ENCODE measurements around the gene RNLS.
"Not testable (repeated sequence)": the region's sequence is repeated elsewhere in the genome, so short reads cannot be mapped to it uniquely, and the experiment has no call there.

Gene RNLS

DNA sequence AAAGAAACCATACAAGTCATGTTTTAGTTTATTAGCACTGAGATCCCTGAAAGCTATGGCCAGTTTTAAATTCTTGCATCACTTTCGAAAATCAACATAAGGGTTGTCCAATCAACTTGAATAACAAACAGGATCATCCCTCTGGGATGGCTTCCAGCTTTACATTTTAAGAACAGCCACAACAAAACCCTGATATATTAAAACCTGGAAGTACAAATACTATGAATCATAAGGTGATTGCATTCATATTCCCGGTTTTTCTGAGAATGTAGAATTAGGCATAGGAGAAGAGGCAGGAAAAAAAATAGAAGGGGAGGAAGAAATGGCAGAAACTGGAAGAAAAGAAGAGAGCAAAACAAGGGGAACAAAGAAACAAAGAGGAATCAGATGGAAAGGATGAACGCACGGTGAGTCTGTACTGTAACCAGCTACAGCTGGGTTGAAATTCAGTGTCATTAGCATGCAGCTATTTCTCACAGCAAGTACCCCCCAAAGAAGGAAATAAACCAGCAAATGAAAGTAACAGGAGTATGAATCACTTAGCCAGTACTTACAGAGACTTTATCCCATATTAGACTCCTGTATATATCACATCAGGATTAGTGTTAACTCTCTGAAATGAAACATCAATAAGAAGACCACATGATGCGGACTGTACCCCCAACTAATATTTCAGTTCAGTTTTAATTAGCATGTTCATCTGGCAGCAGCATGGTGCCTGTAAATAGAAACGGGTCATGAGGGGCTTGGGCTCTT is 301.3 kb downstream of the RNLS start:
- no peaks in the 10 kb centered on the region for H4K20me1 ChIP-seq (ENCODE audit: insufficient read depth, low read length)

DNA sequence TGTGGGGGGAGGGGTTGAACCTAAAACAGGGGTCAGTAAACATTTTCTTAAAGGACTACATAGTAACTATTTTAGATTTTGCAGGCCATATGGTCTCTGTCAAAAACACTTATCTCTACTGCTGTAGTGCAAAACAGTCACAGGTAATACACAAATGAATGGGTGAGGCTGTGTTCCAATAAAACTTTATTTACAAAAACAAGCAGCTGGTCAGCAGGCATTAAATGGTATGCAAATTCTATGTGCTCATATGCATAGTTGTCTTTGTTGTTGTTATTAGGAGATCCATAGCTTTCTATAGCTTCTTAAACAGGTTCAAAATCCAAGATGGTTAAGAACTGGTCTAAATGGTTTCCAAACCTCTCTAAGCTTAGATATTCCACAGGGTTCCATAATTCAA is 302.6 kb downstream of the RNLS start:
- Histone ChIP-seq H3K4me1 (ENCODE audit: insufficient read depth, low read length, severe bottlenecking) (no peaks in the 10 kb centered on the region), H3K4me2 (ENCODE audit: low read length) (no peak overlapping the region), H3K9me2 (ENCODE audit: low read depth, low read length) (no peaks in the 10 kb centered on the region), H3K4me3 (ENCODE audit: low read depth, low read length, poor library complexity, severe bottlenecking) (no peak overlapping the region), H2AFZ (ENCODE audit: low read length) (no peak overlapping the region), H4K20me1 (ENCODE audit: insufficient read depth, low read length) (no peaks in the 10 kb centered on the region), H3K27ac (ENCODE audit: low read depth, low read length, poor library complexity, severe bottlenecking) (no peak overlapping the region), H3K27me3 (ENCODE audit: insufficient read depth, low read length) (no peaks in the 10 kb centered on the region), H3K9ac (ENCODE audit: low read length) (no peak overlapping the region), H3K9me3 (ENCODE audit: low read length) (no peaks in the 10 kb centered on the region), H3F3A (ENCODE audit: insufficient read depth, low read length) (no peaks in the 10 kb centered on the region), H3K79me2 (ENCODE audit: insufficient read depth, low read length) (no peaks in the 10 kb centered on the region), H3K36me3 (ENCODE audit: insufficient read depth, low read length) (peaks cover 50% of the 10 kb centered on the region)
- TF ChIP-seq, protein P1, sequence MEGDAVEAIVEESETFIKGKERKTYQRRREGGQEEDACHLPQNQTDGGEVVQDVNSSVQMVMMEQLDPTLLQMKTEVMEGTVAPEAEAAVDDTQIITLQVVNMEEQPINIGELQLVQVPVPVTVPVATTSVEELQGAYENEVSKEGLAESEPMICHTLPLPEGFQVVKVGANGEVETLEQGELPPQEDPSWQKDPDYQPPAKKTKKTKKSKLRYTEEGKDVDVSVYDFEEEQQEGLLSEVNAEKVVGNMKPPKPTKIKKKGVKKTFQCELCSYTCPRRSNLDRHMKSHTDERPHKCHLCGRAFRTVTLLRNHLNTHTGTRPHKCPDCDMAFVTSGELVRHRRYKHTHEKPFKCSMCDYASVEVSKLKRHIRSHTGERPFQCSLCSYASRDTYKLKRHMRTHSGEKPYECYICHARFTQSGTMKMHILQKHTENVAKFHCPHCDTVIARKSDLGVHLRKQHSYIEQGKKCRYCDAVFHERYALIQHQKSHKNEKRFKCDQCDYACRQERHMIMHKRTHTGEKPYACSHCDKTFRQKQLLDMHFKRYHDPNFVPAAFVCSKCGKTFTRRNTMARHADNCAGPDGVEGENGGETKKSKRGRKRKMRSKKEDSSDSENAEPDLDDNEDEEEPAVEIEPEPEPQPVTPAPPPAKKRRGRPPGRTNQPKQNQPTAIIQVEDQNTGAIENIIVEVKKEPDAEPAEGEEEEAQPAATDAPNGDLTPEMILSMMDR (IDR thresholded peaks at IDR 0.05; ENCODE audit: low read length), result no peak
- no peak for TF ChIP-seq EZH2 (IDR thresholded peaks at IDR 0.05; ENCODE audit: borderline replicate concordance, low read length)

More for the DNA sequence above, 301.3 kb downstream of the RNLS start:
- Histone ChIP-seq H3K4me3 (ENCODE audit: low read depth, low read length, poor library complexity, severe bottlenecking) (no peak overlapping the region), H3K79me2 (ENCODE audit: insufficient read depth, low read length) (no peaks in the 10 kb centered on the region), H2AFZ (ENCODE audit: low read length) (no peak overlapping the region), H3K4me1 (ENCODE audit: insufficient read depth, low read length, severe bottlenecking) (no peaks in the 10 kb centered on the region), H3K9ac (ENCODE audit: low read length) (no peak overlapping the region), H3K27ac (ENCODE audit: low read depth, low read length, poor library complexity, severe bottlenecking) (no peak overlapping the region), H3K27me3 (ENCODE audit: insufficient read depth, low read length) (no peaks in the 10 kb centered on the region), H3K9me2 (ENCODE audit: low read depth, low read length) (no peaks in the 10 kb centered on the region), H3K9me3 (ENCODE audit: low read length) (no peaks in the 10 kb centered on the region), H3F3A (ENCODE audit: insufficient read depth, low read length) (no peaks in the 10 kb centered on the region), H3K36me3 (ENCODE audit: insufficient read depth, low read length) (peaks cover 42% of the 10 kb centered on the region), H3K4me2 (ENCODE audit: low read length) (no peak overlapping the region)
- TF ChIP-seq, protein P1 (IDR thresholded peaks at IDR 0.05; ENCODE audit: low read length), result no peak
- no peak for TF ChIP-seq EZH2 (IDR thresholded peaks at IDR 0.05; ENCODE audit: borderline replicate concordance, low read length)

DNA sequence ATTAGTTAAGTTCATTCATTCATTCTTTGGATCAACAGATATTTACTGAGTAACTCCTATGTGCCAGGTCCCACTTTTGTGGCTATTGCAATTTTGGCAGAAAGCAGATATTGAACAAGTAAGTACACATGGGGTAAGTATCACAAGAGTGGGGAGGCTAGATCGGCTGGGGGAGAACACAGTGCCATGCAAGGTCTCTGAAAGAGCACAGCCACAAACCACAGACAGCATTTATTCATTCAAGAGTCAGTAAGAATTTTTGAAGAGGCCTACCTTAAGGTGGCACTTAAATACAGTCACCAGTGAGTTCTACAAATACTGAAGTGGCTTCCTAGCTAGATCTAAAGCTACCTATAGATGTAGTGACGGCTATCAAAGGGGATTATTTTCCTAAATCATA is 304.2 kb downstream of the RNLS start:
- Histone ChIP-seq H3K4me1 (ENCODE audit: insufficient read depth, low read length, severe bottlenecking) (no peaks in the 10 kb centered on the region), H3F3A (ENCODE audit: insufficient read depth, low read length) (no peaks in the 10 kb centered on the region), H3K27me3 (ENCODE audit: insufficient read depth, low read length) (no peaks in the 10 kb centered on the region), H3K9me2 (ENCODE audit: low read depth, low read length) (no peaks in the 10 kb centered on the region), H3K79me2 (ENCODE audit: insufficient read depth, low read length) (no peaks in the 10 kb centered on the region), H3K27ac (ENCODE audit: low read depth, low read length, poor library complexity, severe bottlenecking) (no peak overlapping the region), H3K36me3 (ENCODE audit: insufficient read depth, low read length) (peaks cover 53% of the 10 kb centered on the region), H3K4me3 (ENCODE audit: low read depth, low read length, poor library complexity, severe bottlenecking) (no peak overlapping the region), H3K4me2 (ENCODE audit: low read length) (no peak overlapping the region), H3K9ac (ENCODE audit: low read length) (no peak overlapping the region), H3K9me3 (ENCODE audit: low read length) (no peaks in the 10 kb centered on the region), H4K20me1 (ENCODE audit: insufficient read depth, low read length) (no peaks in the 10 kb centered on the region), H2AFZ (ENCODE audit: low read length) (no peak overlapping the region)
- TF ChIP-seq EZH2 (IDR thresholded peaks at IDR 0.05; ENCODE audit: borderline replicate concordance, low read length), result no peak
- TF ChIP-seq, protein P1 (IDR thresholded peaks at IDR 0.05; ENCODE audit: low read length), result no peak

DNA sequence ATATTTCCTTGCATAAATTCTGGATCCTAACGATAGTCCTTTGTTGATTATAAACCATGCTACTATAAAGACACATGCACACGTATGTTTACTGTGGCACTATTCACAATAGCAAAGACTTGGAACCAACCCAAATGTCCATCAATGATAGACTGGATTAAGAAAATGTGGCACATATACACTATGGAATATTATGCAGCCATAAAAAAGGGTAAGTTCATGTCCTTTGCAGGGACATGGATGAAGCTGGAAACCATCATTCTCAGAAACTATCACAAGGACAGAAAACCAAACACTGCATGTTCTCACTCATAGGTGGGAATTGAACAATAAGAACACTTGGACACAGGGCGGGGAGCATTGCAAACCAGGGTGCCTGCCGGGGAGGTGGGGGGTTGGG is 306.2 kb downstream of the RNLS start:
- not testable (repeated sequence) for H3K9me2 ChIP-seq (ENCODE audit: low read depth, low read length); H4K20me1 ChIP-seq (ENCODE audit: insufficient read depth, low read length); H3F3A ChIP-seq (ENCODE audit: insufficient read depth, low read length); H3K79me2 ChIP-seq (ENCODE audit: insufficient read depth, low read length); H3K9ac ChIP-seq (ENCODE audit: low read length); H3K4me3 ChIP-seq (ENCODE audit: low read depth, low read length, poor library complexity, severe bottlenecking); H3K4me1 ChIP-seq (ENCODE audit: insufficient read depth, low read length, severe bottlenecking); H3K4me2 ChIP-seq (ENCODE audit: low read length); H3K27ac ChIP-seq (ENCODE audit: low read depth, low read length, poor library complexity, severe bottlenecking); H3K27me3 ChIP-seq (ENCODE audit: insufficient read depth, low read length); H2AFZ ChIP-seq (ENCODE audit: low read length); H3K9me3 ChIP-seq (ENCODE audit: low read length)
- H3K36me3 ChIP-seq (ENCODE audit: insufficient read depth, low read length), result peaks cover 51% of the 10 kb centered on the region

Data from OCI-LY1 (cell line).